ENCODE data around the gene ADGRB3. TPM values are rescaled to one million over a fixed set of nuclear protein-coding genes. Genes with fewer than 3 reads are reported as not detected.

The ADGRB3 gene
- total RNA-seq, 1 experiment from 2014 or later = 0.09 TPM

GRCh38 chr6:68994521-68994920 is 359.4 kb downstream of the ADGRB3 start:
- H3K4me1 Mint-ChIP-seq (ENCODE audit: low read depth, unreplicated experiment) = peaks cover 11% of the 10 kb centered on the region
- BruUV-seq (replicated peaks) = no TSS peak
- intact Hi-C loops (cut with micrococcal nuclease; ENCODE audit: unreplicated experiment) = no loop called here
- H3K27ac Mint-ChIP-seq (ENCODE audit: unreplicated experiment) = no peak overlapping the region
- no peak for TF ChIP-seq CTCF (IDR thresholded peaks at IDR 0.05; ENCODE audit: unreplicated experiment)
- no peaks in the 10 kb centered on the region for H3K27me3 Mint-ChIP-seq (ENCODE audit: unreplicated experiment)
- H3K36me3 Mint-ChIP-seq (ENCODE audit: insufficient read depth, unreplicated experiment) = no peaks in the 10 kb centered on the region
- no peak for DNase-seq
- peaks cover 2% of the 10 kb centered on the region for H3K9me3 Mint-ChIP-seq (ENCODE audit: low read depth, unreplicated experiment)
- CTCF ChIA-PET = no interaction called here
- no peak overlapping the region for H3K4me3 Mint-ChIP-seq (ENCODE audit: low read depth, unreplicated experiment)

- BruUV-seq (replicated peaks) = no TSS peak
- no peak for DNase-seq
Observed at GRCh38 chr6:69005199-69005598, 370.1 kb downstream of the ADGRB3 start.

DNA sequence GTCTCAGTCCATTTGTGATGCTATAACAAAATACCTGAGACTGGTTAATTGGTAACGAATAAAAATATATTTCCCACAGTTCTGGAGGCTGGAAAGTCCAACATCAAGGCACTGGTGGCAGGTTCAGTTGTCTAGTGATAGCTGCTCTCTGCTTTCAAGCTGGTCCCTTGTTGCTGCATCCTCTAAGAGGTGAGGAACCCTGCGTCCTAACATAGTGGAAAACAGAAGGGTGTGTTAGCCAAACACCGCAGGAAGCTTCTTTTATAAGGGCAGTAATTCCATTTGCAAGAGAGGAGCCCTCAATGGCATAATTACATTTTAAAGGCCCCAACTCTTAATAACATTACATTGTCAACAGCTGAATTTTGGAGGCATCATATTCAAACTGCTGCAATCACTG is 372.7 kb downstream of the ADGRB3 start:
- Mint-ChIP-seq H3K36me3 (ENCODE audit: insufficient read depth, unreplicated experiment) (no peaks in the 10 kb centered on the region), H3K4me1 (ENCODE audit: low read depth, unreplicated experiment) (peaks cover 7% of the 10 kb centered on the region)
- no TSS peak for BruUV-seq (replicated peaks)

More at GRCh38 chr6:69005199-69005598, 370.1 kb downstream of the ADGRB3 start:
- Mint-ChIP-seq H3K4me1 (ENCODE audit: low read depth, unreplicated experiment) (peaks cover 7% of the 10 kb centered on the region), H3K27ac (ENCODE audit: unreplicated experiment) (no peak overlapping the region), H3K36me3 (ENCODE audit: insufficient read depth, unreplicated experiment) (no peaks in the 10 kb centered on the region), H3K9me3 (ENCODE audit: low read depth, unreplicated experiment) (peaks cover 6% of the 10 kb centered on the region), H3K27me3 (ENCODE audit: unreplicated experiment) (no peaks in the 10 kb centered on the region), H3K4me3 (ENCODE audit: low read depth, unreplicated experiment) (no peak overlapping the region)
- TF ChIP-seq CTCF (IDR thresholded peaks at IDR 0.05; ENCODE audit: unreplicated experiment) = no peak
- intact Hi-C loops (cut with micrococcal nuclease; ENCODE audit: unreplicated experiment) = no loop called here
- CTCF ChIA-PET = no interaction called here

DNA sequence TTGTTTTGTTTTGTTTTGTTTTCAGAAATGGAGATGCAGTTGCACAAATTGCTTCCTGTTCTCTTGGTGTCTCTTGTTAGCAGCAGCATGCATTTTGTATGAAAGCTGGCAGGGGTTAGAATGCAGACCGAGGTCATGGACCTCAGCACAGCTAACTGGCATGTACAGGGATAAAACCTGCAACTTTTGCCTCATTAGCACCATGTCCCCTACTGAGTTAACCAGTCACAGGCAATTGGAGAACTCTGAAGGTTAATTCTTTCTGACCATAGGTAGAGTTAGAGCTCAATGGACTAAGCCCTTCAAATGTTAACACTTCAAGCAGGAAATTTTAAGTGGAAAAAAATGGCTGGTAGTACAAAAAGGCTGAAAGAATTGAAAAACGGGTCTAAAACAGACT is 377.1 kb downstream of the ADGRB3 start:
- Mint-ChIP-seq H3K27me3 (ENCODE audit: unreplicated experiment) (no peaks in the 10 kb centered on the region), H3K27ac (ENCODE audit: unreplicated experiment) (no peak overlapping the region), H3K36me3 (ENCODE audit: insufficient read depth, unreplicated experiment) (no peaks in the 10 kb centered on the region), H3K4me3 (ENCODE audit: low read depth, unreplicated experiment) (no peak overlapping the region), H3K4me1 (ENCODE audit: low read depth, unreplicated experiment) (peaks cover 2% of the 10 kb centered on the region), H3K9me3 (ENCODE audit: low read depth, unreplicated experiment) (peaks cover 5% of the 10 kb centered on the region)
- no peak for DNase-seq
- intact Hi-C loops (cut with micrococcal nuclease; ENCODE audit: unreplicated experiment) = no loop called here
- CTCF ChIA-PET = interaction anchor here (0.8 kb wide), 1 partner anchor 36 kb away, joined by 3 read pairs; no protein-coding TSS in a partner anchor
- BruUV-seq (replicated peaks) = no TSS peak
- TF ChIP-seq CTCF (IDR thresholded peaks at IDR 0.05; ENCODE audit: unreplicated experiment) = no peak

More for the DNA sequence above, 372.7 kb downstream of the ADGRB3 start:
- intact Hi-C loops (cut with micrococcal nuclease; ENCODE audit: unreplicated experiment) = no loop called here
- Mint-ChIP-seq H3K4me3 (ENCODE audit: low read depth, unreplicated experiment) (no peak overlapping the region), H3K27ac (ENCODE audit: unreplicated experiment) (no peak overlapping the region), H3K9me3 (ENCODE audit: low read depth, unreplicated experiment) (peaks cover 6% of the 10 kb centered on the region), H3K27me3 (ENCODE audit: unreplicated experiment) (no peaks in the 10 kb centered on the region)
- no peak for TF ChIP-seq CTCF (IDR thresholded peaks at IDR 0.05; ENCODE audit: unreplicated experiment)
- no peak for DNase-seq
- CTCF ChIA-PET = no interaction called here

All from Calu3 (cell line).